ENCODE data around the gene MUC2. TPM values are rescaled to one million over a fixed set of nuclear protein-coding genes. Genes with fewer than 3 reads are reported as not detected.

Gene MUC2
- total and polyA plus RNA-seq, 2 experiments from 2014 or later = not detected

- Mint-ChIP-seq H3K27me3 (ENCODE audit: insufficient read depth, low read depth, poor library complexity) (peaks cover 5% of the 10 kb centered on the region), H3K9me3 (peaks cover 9% of the 10 kb centered on the region), H3K36me3 (ENCODE audit: low read depth) (no peaks in the 10 kb centered on the region), H3K4me3 (no peak overlapping the region), H3K4me1 (no peaks in the 10 kb centered on the region), H3K27ac (no peak overlapping the region)
- TF ChIP-seq ETS1 (IDR thresholded peaks at IDR 0.05) (no peak), CREB1 (CRISPR knock-in tag; IDR thresholded peaks at IDR 0.05; ENCODE audit: low read depth) (no peak), CTCF (conservative IDR thresholded peaks at IDR 0.05; ENCODE audit: low read depth in 2 of 2) (no peak), ZNF462 (CRISPR knock-in tag; IDR thresholded peaks at IDR 0.05) (no peak), JUNB (IDR thresholded peaks at IDR 0.05; ENCODE audit: unreplicated experiment) (no peak), REST (IDR thresholded peaks at IDR 0.05; ENCODE audit: unreplicated experiment) (no peak), POLR2AphosphoS5 (IDR thresholded peaks at IDR 0.05; ENCODE audit: low read depth) (no peak), EZH2 (IDR thresholded peaks at IDR 0.05; ENCODE audit: low read depth, unreplicated experiment) (no peak), EZH2phosphoT487 (IDR thresholded peaks at IDR 0.05; ENCODE audit: unreplicated experiment) (no peak), ZNF331 (CRISPR knock-in tag; IDR thresholded peaks at IDR 0.05; ENCODE audit: low read depth) (no peak), ZNF114 (CRISPR knock-in tag; IDR thresholded peaks at IDR 0.05) (no peak), STAT1 (IDR thresholded peaks at IDR 0.05; ENCODE audit: unreplicated experiment) (no peak), NANOG (IDR thresholded peaks at IDR 0.05; ENCODE audit: borderline replicate concordance) (no peak)
- Histone ChIP-seq H4K20me1 (replicated peaks; ENCODE audit: insufficient read depth) (no peaks in the 10 kb centered on the region), H3K79me2 (replicated peaks; ENCODE audit: insufficient read depth) (no peaks in the 10 kb centered on the region), H3F3A (replicated peaks; ENCODE audit: low read depth) (no peaks in the 10 kb centered on the region), H3K9me2 (ENCODE audit: insufficient read depth) (no peaks in the 10 kb centered on the region), H3K4me1 (ENCODE audit: insufficient read depth) (no peaks in the 10 kb centered on the region), H3K36me3 (ENCODE audit: insufficient read depth) (no peaks in the 10 kb centered on the region), H3K4me2 (no peak overlapping the region), H2AFZ (no peak overlapping the region), H3K27ac (ENCODE audit: low read depth) (no peak overlapping the region), H3K27me3 (ENCODE audit: insufficient read depth) (no peaks in the 10 kb centered on the region), H3K4me3 (no peak overlapping the region)
- DNase-seq (ENCODE audit: low spot score) (no peak), ATAC-seq (no peak)
These were observed 31.7 kb downstream of the MUC2 start for GRCh38 chr11:1106387-1106786.
